Measurements from ENCODE around the gene MN1. TPM values are rescaled to one million over a fixed set of nuclear protein-coding genes. Genes with fewer than 3 reads are reported as not detected.

Gene MN1
- total and polyA plus RNA-seq, 2 of the 8 experiments (the other 6 are each of a cell fraction or from before 2014, with no cell fraction given) = 3.1 to 4.9 TPM

DNA sequence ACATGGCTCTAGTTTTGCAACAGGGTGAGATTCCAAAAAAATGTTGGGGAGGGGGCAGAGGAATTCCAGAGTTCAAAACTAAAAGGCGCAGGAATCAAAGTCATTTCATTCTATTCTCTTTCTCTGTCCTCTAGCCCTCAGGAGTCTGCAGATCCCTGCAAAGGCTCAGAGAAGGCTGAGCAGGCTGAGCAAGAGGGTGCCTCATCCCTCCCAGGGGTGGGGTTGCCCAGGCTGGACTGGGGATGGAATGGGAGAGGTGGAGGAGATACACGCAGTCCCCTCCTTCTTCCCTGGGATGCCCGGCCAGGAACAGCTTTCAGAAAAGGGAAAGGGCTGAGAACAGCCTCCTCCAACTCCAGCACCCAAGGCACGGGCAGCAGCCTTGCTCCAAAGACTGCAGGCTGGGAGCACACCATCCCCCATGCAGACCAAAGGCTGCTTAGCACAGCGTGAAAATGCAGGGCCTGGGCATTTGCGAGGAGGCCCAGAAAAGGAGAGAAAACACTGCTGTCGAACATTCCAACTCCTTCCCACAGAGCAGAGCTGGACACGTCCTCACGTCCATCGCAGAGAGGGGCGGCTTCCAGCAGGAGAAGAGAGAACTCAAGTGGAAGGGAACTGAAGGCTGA, 51.8 kb downstream of the MN1 start:
- Histone ChIP-seq H3K4me3 (ENCODE audit: extremely low read depth in 1 of 4, insufficient read depth in 2 of 4, low read depth in 3 of 4, low read length in 4 of 4) (peak overlapping the region in 3 of 4 experiments; percentile 4 to 35 (median 13); a peak in 4 of 8 replicates), H3K4me1 (replicated peaks in 1 of 4; ENCODE audit: control insufficient read depth in 3 of 4, insufficient read depth in 4 of 4, low read length in 3 of 4) (peaks cover 11 to 37% (median 24%) of the 10 kb centered on the region in 4 experiments), H3K14ac (ENCODE audit: insufficient read length) (no peak overlapping the region), H4K8ac (ENCODE audit: extremely low read depth, insufficient read depth, low read length) (no peak overlapping the region), H3K4me2 (ENCODE audit: insufficient read depth in 1 of 2, low read depth in 2 of 2, low read length in 2 of 2) (peak overlapping the region; percentile 64 to 96), H3K79me1 (ENCODE audit: low read depth, low read length) (no peaks in the 10 kb centered on the region), H3K4ac (replicated peaks; ENCODE audit: insufficient read length, low read depth, low read length) (no peak overlapping the region), H2AK5ac (ENCODE audit: low read depth, low read length) (no peak overlapping the region), H3K27me3 (replicated peaks in 1 of 4; ENCODE audit: control insufficient read depth in 3 of 4, extremely low read depth in 1 of 4, insufficient read depth in 3 of 4, low read length in 3 of 4) (peaks cover 0 to 3% (median 0%) of the 10 kb centered on the region in 4 experiments; a peak in 1 of 7 replicates), H2BK12ac (ENCODE audit: low read depth, low read length) (peak overlapping the region; percentile 41; the same call in 1 of the 2 replicates), H3K56ac (replicated peaks; ENCODE audit: insufficient read length, low read depth, low read length) (no peak overlapping the region), H3K27ac (ENCODE audit: low read depth, low read length) (no peak overlapping the region), H3K23ac (ENCODE audit: insufficient read length) (no peak overlapping the region), H2BK120ac (replicated peaks; ENCODE audit: low read depth, low read length) (no peak overlapping the region), H3K9me3 (ENCODE audit: insufficient read depth in 2 of 2, low read depth in 1 of 2, low read length in 1 of 2) (no peaks in the 10 kb centered on the region), H3K36me3 (ENCODE audit: control insufficient read depth in 2 of 4, insufficient read depth in 4 of 4, low read length in 3 of 4) (no peaks in the 10 kb centered on the region), H2BK5ac (ENCODE audit: low read depth, low read length) (peak overlapping the region; percentile 26; the same call in 1 of the 2 replicates), H4K5ac (ENCODE audit: insufficient read length, low read depth, low read length) (peak overlapping the region; percentile 41), H4K91ac (replicated peaks; ENCODE audit: insufficient read length, low read length) (peak overlapping the region; percentile 6), H2BK20ac (ENCODE audit: low read length) (peak overlapping the region; percentile 75; the same call in 1 of the 2 replicates), H3K79me2 (ENCODE audit: control insufficient read depth in 1 of 2, insufficient read depth in 2 of 2, low read length in 2 of 2) (no peaks in the 10 kb centered on the region), H4K20me1 (replicated peaks in 1 of 2; ENCODE audit: control insufficient read depth in 1 of 2, insufficient read depth in 2 of 2, low read length in 2 of 2) (no peaks in the 10 kb centered on the region), H3K9ac (replicated peaks in 1 of 4; ENCODE audit: extremely low read depth in 1 of 4, low read depth in 3 of 4, low read length in 3 of 4) (no peak overlapping the region; a peak in 1 of 7 replicates), H3K18ac (ENCODE audit: extremely low read depth, low read length) (peak overlapping the region; percentile 97), H2AFZ (ENCODE audit: low read length) (no peak overlapping the region), H3K23me2 (ENCODE audit: low read depth, low read length) (no peaks in the 10 kb centered on the region; the same call in 1 of the 2 replicates), H2BK15ac (ENCODE audit: low read length) (no peak overlapping the region)
- POLR2A ChIA-PET (ENCODE audit: partially characterized antibody) = interaction anchor here (0.7 to 2.4 kb wide), 8 partner anchors 8 to 89 kb away, joined by 3 to 6 read pairs (median 3); no protein-coding TSS in a partner anchor
- FAIRE-seq (no peak), DNase-seq (ENCODE audit: low read depth in 1 of 2, low spot score in 2 of 2) (no peak)
- 23% methylated on average over 11 of the region's 11 CpGs; no CpG with 5 or more reads in 1 of the 2 experiments for WGBS, 2 experiments (ENCODE audit: extremely low coverage in 1 of 2, insufficient coverage in 1 of 2, insufficient read length in 1 of 2, insufficient replicate concordance in 2 of 2, low coverage in 1 of 2, low lambda C conversion rate in 2 of 2, missing lambda C conversion rate in 1 of 2)
- CTCF ChIA-PET (ENCODE audit: partially characterized antibody) = interaction anchor here (1.2 to 2.7 kb wide), 4 partner anchors 8 to 25 kb away, joined by 3 to 13 read pairs (median 4); no protein-coding TSS in a partner anchor
- TF ChIP-seq, protein P1, sequence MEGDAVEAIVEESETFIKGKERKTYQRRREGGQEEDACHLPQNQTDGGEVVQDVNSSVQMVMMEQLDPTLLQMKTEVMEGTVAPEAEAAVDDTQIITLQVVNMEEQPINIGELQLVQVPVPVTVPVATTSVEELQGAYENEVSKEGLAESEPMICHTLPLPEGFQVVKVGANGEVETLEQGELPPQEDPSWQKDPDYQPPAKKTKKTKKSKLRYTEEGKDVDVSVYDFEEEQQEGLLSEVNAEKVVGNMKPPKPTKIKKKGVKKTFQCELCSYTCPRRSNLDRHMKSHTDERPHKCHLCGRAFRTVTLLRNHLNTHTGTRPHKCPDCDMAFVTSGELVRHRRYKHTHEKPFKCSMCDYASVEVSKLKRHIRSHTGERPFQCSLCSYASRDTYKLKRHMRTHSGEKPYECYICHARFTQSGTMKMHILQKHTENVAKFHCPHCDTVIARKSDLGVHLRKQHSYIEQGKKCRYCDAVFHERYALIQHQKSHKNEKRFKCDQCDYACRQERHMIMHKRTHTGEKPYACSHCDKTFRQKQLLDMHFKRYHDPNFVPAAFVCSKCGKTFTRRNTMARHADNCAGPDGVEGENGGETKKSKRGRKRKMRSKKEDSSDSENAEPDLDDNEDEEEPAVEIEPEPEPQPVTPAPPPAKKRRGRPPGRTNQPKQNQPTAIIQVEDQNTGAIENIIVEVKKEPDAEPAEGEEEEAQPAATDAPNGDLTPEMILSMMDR (IDR thresholded peaks at IDR 0.05; ENCODE audit: control extremely low read depth in 1 of 3, insufficient read depth in 1 of 3, low read depth in 1 of 3, low read length in 3 of 3) = no peak
- TF ChIP-seq, protein P2, sequence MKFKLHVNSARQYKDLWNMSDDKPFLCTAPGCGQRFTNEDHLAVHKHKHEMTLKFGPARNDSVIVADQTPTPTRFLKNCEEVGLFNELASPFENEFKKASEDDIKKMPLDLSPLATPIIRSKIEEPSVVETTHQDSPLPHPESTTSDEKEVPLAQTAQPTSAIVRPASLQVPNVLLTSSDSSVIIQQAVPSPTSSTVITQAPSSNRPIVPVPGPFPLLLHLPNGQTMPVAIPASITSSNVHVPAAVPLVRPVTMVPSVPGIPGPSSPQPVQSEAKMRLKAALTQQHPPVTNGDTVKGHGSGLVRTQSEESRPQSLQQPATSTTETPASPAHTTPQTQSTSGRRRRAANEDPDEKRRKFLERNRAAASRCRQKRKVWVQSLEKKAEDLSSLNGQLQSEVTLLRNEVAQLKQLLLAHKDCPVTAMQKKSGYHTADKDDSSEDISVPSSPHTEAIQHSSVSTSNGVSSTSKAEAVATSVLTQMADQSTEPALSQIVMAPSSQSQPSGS (IDR thresholded peaks at IDR 0.05; ENCODE audit: low read length) = no peak
- TF ChIP-seq TAF7 (optimal IDR thresholded peaks at IDR 0.05; ENCODE audit: borderline replicate concordance, low read depth, low read length) (no peak), ASH2L (IDR thresholded peaks at IDR 0.05; ENCODE audit: low read length) (peak; percentile 45), CREB1 (IDR thresholded peaks at IDR 0.05) (no peak), POLR2AphosphoS5 (IDR thresholded peaks at IDR 0.05; ENCODE audit: low read depth, low read length) (no peak), YY1 (IDR thresholded peaks at IDR 0.05; ENCODE audit: low read depth, low read length) (no peak), JUN (IDR thresholded peaks at IDR 0.05; ENCODE audit: low read depth, low read length) (no peak)
